Body of pancreas (tissue), 4 donors: ENCODE results near the gene BPGM.

Source experiments
- POLR2A ChIP-seq, 3 donors: fragments of 450-650 bp; IDR thresholded peaks; one replicate each; pipeline ENCODE4 v1.6.1; 2016; ENCODE audit warnings: antibody characterized with exemption in 3 of 3, mild to moderate bottlenecking in 2 of 3
- TF ChIP-seq, protein P1 (sequence below), 7 experiments: fragments of 450-650 bp in 4 of 7; fragments of 200-600 bp in 3 of 7; sonication (generic) in 3 of 7; IDR thresholded peaks; one replicate each; pipeline ENCODE4 v1.5.1; 2016 to 2019; ENCODE audit warnings: antibody characterized with exemption in 7 of 7

DNA sequence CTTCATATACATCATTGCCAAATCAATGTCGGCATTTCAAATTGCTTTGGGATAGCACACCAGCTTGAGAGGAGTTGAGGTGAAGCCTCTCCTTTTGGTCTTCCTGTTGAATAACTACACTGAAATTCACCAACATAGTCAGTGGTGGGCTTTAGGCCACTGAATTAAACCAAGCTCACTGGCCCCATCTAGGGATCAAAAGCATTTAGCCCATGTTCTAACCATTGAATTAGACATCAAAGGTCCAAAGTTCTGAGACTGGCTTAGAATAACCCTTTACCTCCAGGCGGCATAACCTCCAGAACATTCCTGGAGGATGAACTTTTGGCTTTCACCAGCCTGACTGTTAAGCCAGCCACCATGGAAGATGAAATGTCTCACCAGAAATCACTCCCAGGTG lies 54.6 kb downstream of the BPGM start:
- TF ChIP-seq, protein P1, sequence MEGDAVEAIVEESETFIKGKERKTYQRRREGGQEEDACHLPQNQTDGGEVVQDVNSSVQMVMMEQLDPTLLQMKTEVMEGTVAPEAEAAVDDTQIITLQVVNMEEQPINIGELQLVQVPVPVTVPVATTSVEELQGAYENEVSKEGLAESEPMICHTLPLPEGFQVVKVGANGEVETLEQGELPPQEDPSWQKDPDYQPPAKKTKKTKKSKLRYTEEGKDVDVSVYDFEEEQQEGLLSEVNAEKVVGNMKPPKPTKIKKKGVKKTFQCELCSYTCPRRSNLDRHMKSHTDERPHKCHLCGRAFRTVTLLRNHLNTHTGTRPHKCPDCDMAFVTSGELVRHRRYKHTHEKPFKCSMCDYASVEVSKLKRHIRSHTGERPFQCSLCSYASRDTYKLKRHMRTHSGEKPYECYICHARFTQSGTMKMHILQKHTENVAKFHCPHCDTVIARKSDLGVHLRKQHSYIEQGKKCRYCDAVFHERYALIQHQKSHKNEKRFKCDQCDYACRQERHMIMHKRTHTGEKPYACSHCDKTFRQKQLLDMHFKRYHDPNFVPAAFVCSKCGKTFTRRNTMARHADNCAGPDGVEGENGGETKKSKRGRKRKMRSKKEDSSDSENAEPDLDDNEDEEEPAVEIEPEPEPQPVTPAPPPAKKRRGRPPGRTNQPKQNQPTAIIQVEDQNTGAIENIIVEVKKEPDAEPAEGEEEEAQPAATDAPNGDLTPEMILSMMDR (IDR thresholded peaks at IDR 0.05), result peak in 2 of 7 experiments; percentile 8 to 22
- TF ChIP-seq POLR2A (IDR thresholded peaks at IDR 0.05), result no peak
